HFF-Myc (cell line): ENCODE data around the gene AUNIP.

Source experiments
- DNase-seq: peaks from one replicate; pipeline ENCODE4 v3.0.0-alpha.2; 2011; ENCODE audit warnings: low read depth; ENCODE audit errors: extremely low read depth
- H3K4me3 ChIP-seq: replicated peaks from 2 replicates; pipeline ENCODE4 v1.5.1; 2011; ENCODE audit warnings: low read depth, mild to moderate bottlenecking, control low read depth, low read length
- TF ChIP-seq, protein P1 (sequence below): IDR thresholded peaks from 2 replicates; pipeline ENCODE4 v1.5.1; 2012; ENCODE audit warnings: mild to moderate bottlenecking, low read depth, low read length, control low read depth; ENCODE audit errors: missing control alignments

The AUNIP gene

GRCh38 chr1:25873120-25873519 is 13.9 kb upstream of the AUNIP start:
- no peak for DNase-seq
- TF ChIP-seq, protein P1, sequence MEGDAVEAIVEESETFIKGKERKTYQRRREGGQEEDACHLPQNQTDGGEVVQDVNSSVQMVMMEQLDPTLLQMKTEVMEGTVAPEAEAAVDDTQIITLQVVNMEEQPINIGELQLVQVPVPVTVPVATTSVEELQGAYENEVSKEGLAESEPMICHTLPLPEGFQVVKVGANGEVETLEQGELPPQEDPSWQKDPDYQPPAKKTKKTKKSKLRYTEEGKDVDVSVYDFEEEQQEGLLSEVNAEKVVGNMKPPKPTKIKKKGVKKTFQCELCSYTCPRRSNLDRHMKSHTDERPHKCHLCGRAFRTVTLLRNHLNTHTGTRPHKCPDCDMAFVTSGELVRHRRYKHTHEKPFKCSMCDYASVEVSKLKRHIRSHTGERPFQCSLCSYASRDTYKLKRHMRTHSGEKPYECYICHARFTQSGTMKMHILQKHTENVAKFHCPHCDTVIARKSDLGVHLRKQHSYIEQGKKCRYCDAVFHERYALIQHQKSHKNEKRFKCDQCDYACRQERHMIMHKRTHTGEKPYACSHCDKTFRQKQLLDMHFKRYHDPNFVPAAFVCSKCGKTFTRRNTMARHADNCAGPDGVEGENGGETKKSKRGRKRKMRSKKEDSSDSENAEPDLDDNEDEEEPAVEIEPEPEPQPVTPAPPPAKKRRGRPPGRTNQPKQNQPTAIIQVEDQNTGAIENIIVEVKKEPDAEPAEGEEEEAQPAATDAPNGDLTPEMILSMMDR, result no peak
- H3K4me3 ChIP-seq, result no peak overlapping the region

- no peak for DNase-seq
- TF ChIP-seq, protein P1, result no peak
- no peak overlapping the region for H3K4me3 ChIP-seq
Measured at GRCh38 chr1:25872713-25873112, 13.5 kb upstream of the AUNIP start.

DNA sequence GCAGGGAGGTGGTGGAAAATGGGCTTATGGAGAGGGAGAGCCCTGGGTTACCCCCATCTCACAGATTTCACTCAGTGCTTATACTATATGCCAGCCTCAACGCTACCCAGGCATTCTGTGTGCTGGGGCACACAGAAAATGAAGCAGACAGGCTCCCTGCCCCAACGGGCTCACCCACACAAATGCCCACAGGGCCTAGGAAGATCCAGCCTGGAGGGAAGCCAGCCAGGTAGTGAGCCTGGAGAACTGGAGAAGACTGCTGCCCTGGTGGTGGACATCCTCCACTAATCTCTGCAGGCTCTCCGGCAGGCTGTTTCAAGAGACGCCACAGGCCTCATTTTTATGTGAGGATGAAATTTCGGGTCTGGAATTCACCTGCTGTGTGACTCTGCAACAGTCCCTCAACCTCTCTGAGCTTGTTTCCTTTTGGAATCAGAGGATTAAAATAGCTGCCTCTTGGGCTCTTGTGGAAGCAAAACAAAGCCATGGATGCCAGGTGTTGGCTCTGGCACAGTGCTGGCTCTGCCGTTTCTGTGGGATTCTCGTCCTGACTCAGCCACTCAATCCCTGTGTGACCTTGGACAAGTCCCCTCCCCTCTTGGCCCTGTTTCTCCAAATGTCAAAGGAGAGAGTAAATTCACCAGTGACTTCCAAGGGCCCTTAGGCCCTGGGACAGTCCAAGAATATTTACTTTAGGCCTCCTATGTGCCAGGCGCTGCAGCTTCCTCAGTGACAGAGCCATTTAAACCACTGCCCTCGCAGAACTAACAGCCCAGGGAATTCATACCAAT is 12.6 kb upstream of the AUNIP start:
- DNase-seq, result no peak

DNA sequence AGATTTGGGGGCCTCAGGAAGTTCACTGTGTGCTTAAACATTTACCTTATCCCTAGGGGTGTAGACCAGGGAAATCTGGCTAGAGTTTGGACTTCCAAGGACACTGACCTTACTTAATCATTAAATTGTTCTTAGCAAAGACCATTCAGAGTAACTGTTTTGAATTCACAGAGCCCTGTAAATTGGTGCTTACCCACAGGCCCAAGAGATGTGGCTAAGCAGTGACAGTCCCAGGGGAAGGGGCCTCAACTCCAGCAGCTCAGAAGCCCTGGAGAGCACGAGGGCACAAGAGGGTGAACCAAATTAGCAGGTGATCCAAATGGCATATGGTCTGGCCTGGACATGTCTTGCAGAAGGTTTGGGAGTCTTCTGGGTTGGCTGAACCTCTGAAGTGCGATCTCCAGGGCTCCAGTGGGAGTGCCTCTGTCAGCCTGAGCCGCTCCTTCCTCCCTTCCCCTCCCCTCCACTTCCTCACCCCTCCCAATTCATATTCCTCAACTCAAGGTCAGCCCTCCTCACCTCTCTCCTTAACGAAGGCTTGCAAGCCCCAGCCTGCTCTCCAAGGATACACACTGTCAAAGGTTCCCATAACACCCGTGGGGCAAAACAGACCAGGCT is 11.9 kb upstream of the AUNIP start:
- DNase-seq, result no peak
- TF ChIP-seq, protein P1, result no peak

More for the DNA sequence above, 12.6 kb upstream of the AUNIP start:
- no peak overlapping the region for H3K4me3 ChIP-seq
- TF ChIP-seq, protein P1, result no peak

DNA sequence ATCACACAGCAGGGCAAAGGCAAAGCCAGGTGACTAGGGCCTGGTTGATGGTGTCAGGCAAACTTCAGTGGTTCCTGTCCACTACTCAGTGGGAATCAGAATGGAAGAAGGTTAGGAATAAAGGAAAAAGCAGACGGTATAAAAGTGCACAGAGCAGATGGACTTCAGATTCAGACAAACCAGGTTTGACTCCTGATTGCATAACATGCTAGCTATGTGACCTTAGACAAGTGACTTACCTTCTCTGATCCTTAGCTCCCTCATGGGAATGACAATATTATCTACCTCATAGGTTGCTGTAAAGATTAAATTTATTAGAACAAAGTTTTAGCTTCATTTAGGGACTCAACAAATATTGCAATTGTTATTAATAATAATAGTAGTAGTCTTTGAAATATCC is 11.4 kb upstream of the AUNIP start:
- no peak for DNase-seq
- TF ChIP-seq, protein P1, result no peak
- no peak overlapping the region for H3K4me3 ChIP-seq

More for the DNA sequence above, 11.9 kb upstream of the AUNIP start:
- no peak overlapping the region for H3K4me3 ChIP-seq

DNA sequence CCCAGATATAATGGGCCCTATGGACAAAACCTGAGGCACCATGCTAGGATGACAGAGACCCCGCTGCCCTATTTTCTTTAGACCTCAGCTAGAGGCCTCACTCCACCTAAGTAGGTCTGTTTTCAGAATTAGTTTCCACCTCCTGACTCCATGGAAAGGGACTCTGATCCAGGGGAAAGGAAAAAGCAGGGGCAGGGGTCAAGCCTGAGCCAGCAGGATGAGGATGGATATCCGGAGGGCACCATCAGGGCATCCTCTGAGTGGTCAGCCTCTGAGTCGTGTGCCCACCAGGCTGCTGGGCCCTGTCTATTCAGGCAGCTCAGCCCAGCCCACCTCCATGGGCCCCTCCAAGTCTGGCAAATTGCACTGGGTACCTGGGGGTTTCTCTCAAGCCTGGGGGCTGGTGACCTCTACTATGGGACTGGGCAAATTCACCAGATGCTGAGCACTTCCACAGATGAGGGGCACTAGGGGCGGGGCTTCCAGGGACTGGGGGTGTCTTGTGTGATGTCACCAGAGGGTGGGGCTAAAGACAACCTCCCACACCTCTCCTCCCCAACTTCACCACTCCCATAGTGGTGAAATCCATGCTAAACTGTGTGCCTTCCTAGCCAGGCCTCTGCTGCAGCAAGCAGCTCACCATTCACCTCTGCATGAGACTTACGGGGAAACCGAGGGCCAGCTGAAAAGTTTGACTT is 10.8 kb upstream of the AUNIP start:
- TF ChIP-seq, protein P1, result no peak
- no peak for DNase-seq
- no peak overlapping the region for H3K4me3 ChIP-seq
